Stimulated activated CD4-positive, alpha-beta T cell treated with anti-CD3 and anti-CD28 coated beads, TNF-alpha, amount 100 ng/mL, for 48 hours (primary cell): ENCODE measurements around the gene NUBPL.
"Not testable (repeated sequence)": the region's sequence is repeated elsewhere in the genome, so short reads cannot be mapped to it uniquely, and the experiment has no call there.

ENCODE experiments used
- DNase-seq, 3 donors: peaks; one replicate each; pipeline ENCODE4 v3.0.0-alpha.2; 2020; ENCODE audit warnings: low read depth in 3 of 3

Gene NUBPL

GRCh38 chr14:31877255-31877798 lies 316.1 kb downstream of the NUBPL start:
- DNase-seq = no peak

- DNase-seq = no peak
Observed at GRCh38 chr14:31879661-31880348, 318.6 kb downstream of the NUBPL start.

- DNase-seq = no peak
Observed at GRCh38 chr14:31880935-31881334, 319.7 kb downstream of the NUBPL start.

DNA sequence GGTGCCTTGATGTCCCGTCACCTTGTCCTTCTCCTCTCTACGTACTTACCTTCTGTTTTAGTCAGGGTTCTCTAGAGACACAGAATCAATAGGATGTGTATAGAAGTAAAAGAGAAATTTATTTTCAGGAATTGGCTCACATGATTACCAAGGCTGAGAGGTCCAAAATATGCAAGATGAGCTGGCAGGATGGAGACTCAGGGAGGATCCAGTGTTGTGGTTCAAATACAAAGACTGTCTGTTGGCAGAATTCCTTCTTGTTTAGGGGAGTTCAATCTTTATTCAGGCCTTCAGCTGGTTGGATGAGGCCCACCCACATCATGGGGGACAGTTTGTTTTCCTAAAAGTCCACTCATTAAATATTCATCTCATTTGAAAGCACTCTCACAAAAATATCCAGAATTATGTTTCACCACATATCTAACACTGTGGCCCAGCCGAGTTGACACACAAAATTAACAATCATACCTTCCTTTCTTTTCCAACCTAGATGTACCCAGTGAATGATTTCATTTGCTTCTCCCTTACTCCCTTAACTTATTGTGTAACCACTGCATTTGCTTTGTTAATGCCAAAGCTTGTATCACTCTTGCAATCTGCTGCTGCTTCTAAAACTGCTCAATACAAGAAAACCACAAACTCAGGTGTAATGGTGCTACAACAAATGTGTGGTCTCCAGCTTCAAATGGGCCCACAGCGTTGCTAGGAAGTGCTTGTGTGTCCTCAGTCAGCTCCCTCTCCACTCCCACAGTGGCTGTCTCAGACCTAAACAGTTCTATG lies 320.5 kb downstream of the NUBPL start:
- DNase-seq = no peak

GRCh38 chr14:31884238-31884637 lies 323.0 kb downstream of the NUBPL start:
- DNase-seq = no peak

- DNase-seq = no peak
Observed at GRCh38 chr14:31884776-31885379, 323.7 kb downstream of the NUBPL start.

DNA sequence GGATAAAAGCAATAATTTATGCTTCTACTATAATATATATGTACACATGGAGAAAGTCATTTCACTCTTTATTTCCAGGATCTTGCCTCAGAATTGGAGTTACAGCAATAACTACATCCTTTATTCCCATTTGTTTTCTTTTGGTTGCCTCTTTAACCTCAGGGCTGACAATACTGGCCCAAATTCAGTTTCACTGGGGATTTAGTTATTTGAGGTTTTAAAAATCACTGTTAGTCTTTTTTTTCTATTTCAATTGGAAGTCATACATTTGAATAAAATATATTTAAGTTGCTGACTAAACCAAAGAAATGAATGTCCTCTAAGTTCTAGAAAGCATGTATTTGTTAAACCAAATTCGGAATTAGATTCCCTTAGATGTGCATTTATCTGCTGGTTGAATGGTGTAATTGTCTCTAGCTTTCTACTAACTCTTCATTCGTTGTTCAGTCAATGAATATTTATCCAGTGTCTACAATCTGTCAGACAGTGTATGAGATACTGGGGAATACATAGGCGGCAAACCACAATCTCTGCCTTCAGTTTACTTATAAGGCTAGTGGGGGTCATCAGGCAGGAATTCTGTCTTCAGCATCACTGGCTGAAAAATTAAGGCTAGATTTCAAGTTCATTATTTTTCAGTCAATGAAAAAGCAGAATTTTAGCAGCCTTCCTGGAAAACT lies 325.1 kb downstream of the NUBPL start:
- DNase-seq = no peak

- no peak for DNase-seq
Observed at GRCh38 chr14:31887929-31888580, 326.9 kb downstream of the NUBPL start.

- DNase-seq = no peak
Observed at GRCh38 chr14:31889297-31889696, 328.1 kb downstream of the NUBPL start.

DNA sequence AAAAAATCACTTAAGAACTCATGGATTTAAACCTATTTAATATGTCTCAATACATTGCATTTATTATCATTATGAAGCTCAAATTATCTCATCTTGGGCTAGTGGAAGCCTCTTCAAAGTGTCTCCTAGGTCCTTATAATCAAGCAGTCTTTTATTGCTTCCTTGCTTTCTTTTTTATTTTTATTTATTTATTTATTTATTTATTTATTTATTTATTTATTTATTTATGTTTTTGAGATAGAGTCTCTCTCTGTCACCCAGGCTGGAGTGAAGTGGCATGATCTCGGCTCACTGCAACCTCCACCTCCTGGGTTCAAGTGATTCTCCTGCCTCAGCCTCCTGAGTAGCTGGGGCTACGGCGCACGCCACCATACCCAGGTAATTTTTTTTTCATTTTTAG lies 329.0 kb downstream of the NUBPL start:
- not testable (repeated sequence) for DNase-seq

GRCh38 chr14:31893221-31893757 lies 332.1 kb downstream of the NUBPL start:
- no peak for DNase-seq

DNA sequence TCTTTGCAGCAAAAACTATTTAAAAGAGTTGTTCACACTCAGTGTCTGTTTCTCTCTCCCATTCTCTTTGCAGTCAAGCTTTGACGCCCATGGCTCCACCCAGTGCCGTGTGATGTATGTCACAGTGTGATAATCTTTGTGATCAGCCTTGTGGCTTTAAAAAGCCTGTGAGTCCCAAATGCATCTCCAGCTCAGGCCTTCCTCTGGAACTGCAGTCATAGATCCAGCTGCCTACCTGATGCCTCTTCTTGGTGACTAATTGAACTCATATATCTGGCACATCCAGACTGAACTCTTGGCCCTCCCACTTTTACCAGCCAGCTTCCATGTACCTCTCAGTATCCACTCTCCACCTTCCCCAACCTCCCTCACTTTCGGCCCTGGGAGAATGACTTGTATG lies 333.1 kb downstream of the NUBPL start:
- DNase-seq = no peak

DNA sequence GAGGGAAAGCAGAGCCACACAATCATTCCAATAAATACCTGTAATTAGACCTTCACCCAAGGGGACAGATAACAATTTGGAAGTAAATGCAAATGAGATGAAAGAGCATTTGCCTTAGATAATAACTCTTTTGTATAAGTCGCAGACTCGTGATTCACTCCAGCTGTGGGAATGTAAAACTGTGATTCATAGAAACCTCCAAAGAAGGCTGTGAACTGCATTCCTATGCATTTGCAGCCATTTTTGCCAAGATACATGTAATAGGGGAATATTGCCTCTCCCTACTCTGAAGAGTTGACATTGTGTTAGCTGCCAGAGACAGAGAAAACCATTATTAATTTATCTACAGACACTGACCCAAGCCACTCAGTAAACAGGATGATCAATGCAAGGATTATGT lies 334.0 kb downstream of the NUBPL start:
- DNase-seq = no peak

DNA sequence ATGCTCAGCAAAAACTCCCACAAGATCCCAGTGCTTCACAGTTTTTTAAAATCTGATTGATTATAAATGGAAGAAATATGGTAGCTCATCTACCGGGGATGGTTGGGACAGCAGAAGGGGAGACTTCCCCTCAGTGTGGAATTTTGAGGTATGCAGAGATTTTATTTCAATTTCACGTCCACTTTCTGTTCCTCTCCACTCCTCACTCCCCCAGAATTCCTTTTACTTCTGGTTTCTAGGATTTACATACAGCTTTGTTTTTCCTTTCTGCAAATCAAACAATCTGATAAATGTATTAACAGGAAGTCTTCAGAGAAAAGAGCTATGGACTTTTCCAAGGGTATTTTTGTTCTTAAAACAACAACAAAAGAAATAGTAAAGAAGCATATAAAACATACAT lies 334.4 kb downstream of the NUBPL start:
- DNase-seq = no peak

DNA sequence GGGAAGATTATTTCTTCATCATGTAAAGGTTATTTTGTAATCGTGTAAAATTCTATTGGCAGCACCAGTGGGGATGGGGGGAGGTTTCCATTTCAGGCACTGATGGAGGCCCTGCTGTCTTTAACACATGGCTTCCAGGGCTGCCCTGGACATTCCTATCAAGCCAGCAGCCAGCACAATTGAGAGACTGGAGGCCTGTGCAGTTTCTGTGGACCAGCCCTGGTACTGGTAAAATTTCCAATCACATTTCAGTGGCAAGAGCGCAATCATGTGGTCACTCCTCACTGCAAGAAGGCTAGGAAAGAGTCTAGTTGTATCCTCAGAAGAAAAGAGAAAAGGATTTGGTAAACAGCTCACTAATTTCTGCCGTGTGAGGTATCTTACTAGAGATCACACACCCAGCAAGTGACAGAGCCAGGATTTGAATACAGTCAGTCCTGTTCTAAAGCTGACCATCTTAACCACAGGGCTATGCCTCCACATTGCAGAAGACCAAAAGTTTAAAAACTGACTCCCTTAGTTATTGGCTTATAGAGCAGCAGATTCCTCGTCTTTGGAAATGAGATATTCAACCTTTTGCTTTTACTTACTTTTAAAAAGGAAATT lies 336.5 kb downstream of the NUBPL start:
- DNase-seq = no peak

DNA sequence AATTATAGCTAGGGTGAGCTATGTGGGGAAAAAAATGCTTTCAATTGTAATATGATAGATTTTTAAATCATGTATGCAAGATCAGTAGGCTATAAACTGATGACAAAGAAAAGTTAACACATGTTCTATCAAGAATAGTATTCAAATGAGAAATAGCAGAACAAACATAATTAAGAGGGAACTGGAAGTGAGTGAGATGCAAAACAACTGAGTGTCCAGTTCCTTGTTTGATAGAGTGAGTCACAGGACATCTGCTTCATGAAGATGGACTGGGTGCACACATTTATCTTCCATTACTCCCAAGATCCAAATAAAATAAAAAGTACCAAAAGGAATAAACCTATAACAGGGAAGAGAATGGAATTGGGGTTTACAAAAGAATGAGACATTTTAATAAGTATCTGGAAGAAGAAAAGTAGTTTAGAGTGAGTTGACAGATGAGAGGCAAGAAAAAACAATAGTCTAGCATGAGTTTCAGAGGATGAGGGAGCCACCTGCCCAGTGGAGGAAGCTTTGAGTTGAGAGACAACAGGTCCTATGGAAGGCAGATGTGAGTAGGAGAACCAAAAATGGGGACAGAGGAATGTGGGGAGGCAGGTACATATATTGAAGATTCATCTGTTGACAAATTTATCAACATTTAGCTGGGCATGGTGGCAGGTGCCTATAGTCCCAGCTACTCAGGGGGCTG lies 337.8 kb downstream of the NUBPL start:
- DNase-seq = no peak

DNA sequence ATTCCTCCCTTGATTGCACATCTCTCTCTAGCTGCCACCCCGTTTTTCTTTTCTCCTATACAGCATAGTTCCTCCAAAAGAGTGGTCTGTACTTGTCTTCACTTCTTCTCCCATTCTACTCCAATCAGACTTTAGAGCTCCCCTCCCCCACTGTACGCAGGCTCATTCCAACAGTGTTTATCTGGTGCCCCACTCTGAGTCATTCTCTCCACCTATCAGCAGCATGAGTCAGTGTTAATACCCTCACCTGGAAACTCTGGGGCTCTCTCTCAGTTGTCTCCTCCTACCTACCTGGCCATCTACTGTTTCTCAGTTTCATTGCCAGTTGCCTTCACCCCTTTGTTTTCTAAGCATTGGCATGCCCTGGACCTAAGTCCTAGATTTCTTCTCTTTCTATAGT lies 340.8 kb downstream of the NUBPL start:
- no peak for DNase-seq

- no peak for DNase-seq
Observed at GRCh38 chr14:31902945-31903646, 341.9 kb downstream of the NUBPL start.

DNA sequence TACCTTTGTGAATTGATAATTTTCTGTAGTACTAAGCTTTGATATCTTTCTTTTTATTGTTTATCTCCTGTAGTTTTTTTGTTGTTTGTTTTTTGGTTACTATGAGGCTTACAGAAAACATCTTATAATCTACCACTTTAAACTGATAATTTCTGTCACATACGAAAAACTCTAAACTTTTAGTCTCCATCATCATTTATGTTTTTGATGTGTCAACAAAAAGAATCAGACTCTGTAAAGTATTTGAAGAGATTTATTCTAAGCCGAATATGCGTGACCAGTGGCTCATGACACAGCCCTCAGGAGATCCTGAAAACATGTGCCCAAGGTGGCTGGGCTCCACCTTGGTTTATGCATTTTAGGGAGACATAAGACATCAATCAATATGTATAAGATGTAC lies 348.8 kb downstream of the NUBPL start:
- DNase-seq = no peak
